Heart left ventricle (tissue), 16 donors: Measurements from ENCODE around the gene ZMAT5. TPM values are rescaled to one million over a fixed set of nuclear protein-coding genes. Genes with fewer than 3 reads are reported as not detected.

Experiments
- ATAC-seq, 4 donors: fragments of 200-7000 bp; cut with Tn5 transposase; one replicate each; pipeline ENCODE4 v1.9.1; 2020 to 2022; ENCODE audit warnings: moderate library complexity in 4 of 4, mild to moderate bottlenecking in 3 of 4, moderate number of reproducible peaks in 1 of 4
- DNase-seq, 5 donors: peaks; one replicate each; pipeline ENCODE4 v3.0.0-alpha.2; 2020
- H3K27ac ChIP-seq, 12 donors: fragments of 200-600 bp; sonication (generic) in 4 of 12; one replicate each; pipeline versions ENCODE4 v1.5.0 to v1.8.0; 2016 to 2022; ENCODE audit warnings: mild to moderate bottlenecking in 2 of 12
- H3K27me3 ChIP-seq, 9 donors: fragments of 200-600 bp; sonication (generic) in 2 of 9; one replicate each; pipeline versions ENCODE4 v1.5.1 to v1.8.0; 2016 to 2022; ENCODE audit warnings: mild to moderate bottlenecking in 3 of 9
- H3K36me3 ChIP-seq, 9 donors: fragments of 200-600 bp; sonication (generic) in 2 of 9; one replicate each; pipeline versions ENCODE4 v1.5.0 to v1.8.0; 2018 to 2022; ENCODE audit warnings: mild to moderate bottlenecking in 2 of 9
- H3K4me1 ChIP-seq, 12 donors: fragments of 200-600 bp; sonication (generic) in 4 of 12; one replicate each; pipeline versions ENCODE4 v1.5.0 to v1.8.0; 2016 to 2022; ENCODE audit warnings: mild to moderate bottlenecking in 3 of 12
- H3K4me3 ChIP-seq, 12 donors: fragments of 200-600 bp; sonication (generic) in 4 of 12; one replicate each; pipeline versions ENCODE4 v1.5.0 to v1.8.0; 2017 to 2022; ENCODE audit warnings: mild to moderate bottlenecking in 9 of 12, moderate library complexity in 4 of 12
- H3K9me3 ChIP-seq, 12 donors: fragments of 200-600 bp; sonication (generic) in 4 of 12; one replicate each; pipeline versions ENCODE4 v1.5.0 to v1.8.0; 2016 to 2022; ENCODE audit warnings: mild to moderate bottlenecking in 1 of 12
- CTCF ChIP-seq, 12 donors: fragments of 200-600 bp; sonication (generic) in 4 of 12; IDR thresholded peaks; one replicate each; pipeline versions ENCODE4 v1.5.0 to v1.8.0; 2018 to 2022; ENCODE audit warnings: antibody characterized with exemption in 12 of 12, mild to moderate bottlenecking in 5 of 12
- POLR2A ChIP-seq, 2 donors: fragments of 450-650 bp; IDR thresholded peaks; one replicate each; pipeline ENCODE4 v1.6.1; 2017; ENCODE audit warnings: antibody characterized with exemption in 2 of 2, mild to moderate bottlenecking in 2 of 2, moderate library complexity in 2 of 2
- WGBS, 4 donors: extraction: QIAGEN DNeasy Blood & Tissue Kit in 2 of 4; methylation state at CpG; one replicate each; pipeline versions ENCODE4 v1.1.5 to v1.1.7; 2013 to 2018; 5-methylcytosine and 5-hydroxymethylcytosine counted together
- intact Hi-C, 10 donors: fragments of 100-400 bp; cut with DNase I; formaldehyde crosslinking; loops; one replicate each; pipeline versions ENCODE4 v1.11.1 to v1.14.2; 2022
- polyA plus RNA-seq, 2 donors: library from polyadenylated mRNA; stranded (reverse); fragments of 200-250 nt; gene quantifications; one replicate each; pipeline ENCODE4 v1.2.3, GENCODE V29; 2013
- total RNA-seq, 9 donors: library from RNA; depleted of rRNA in 2 of 9; stranded (reverse); fragments of >200 nt in 2 of 9; fragmentation: NEBNext Ultra II Directional in 3 of 9; extraction: Animal tissue kit (Norgen Biotek cat#: 25700) in 3 of 9; gene quantifications; one replicate each; pipeline versions ENCODE4 v1.1.0 to v1.2.4, GENCODE V29; 2016 to 2023
- donor health status: ischemic (EF 13 %, LVEDD 7.1; RV severe dilation, severe dysfunction).
- donor health status: healthy with polysubstance abuse.
- donor health status: DM: no; HTN: yes; CAD: no.
- donor health status: DM: no; HTN: no; CAD: no.
- donor health status: ischemic (EF 25% LVEDD 6.9; RV normal size, moderate dysfunction).
- donor health status: ischemic (EF 25% LVEDD 5.7; RV mildly dilated, moderate dysfunction).
- donor health status: healthy.
- donor health status: DM: yes; HTN: yes; CAD: no.
- donor health status: ischemic (EF 35%, LVEDD 5.7; RV mildly dilated, moderate dysfunction).
- donor health status: nonischemic (EF 11% LVEDD 7.7; RV severe dilation, severe dysfunction).
- donor health status: DM: yes; HTN: yes; CAD: no.
- donor health status: PGD.
- donor health status: ischemic (EF 29% LVEDD 5.4; RV normal size, mild dysfunction).
- donor health status: nonischemic (EF 23%, LVEDD 6.1; RV moderate dilation, normal function).

The ZMAT5 gene
- total and polyA plus RNA-seq, 11 donors = 19.4 to 37.2 (median 22.7) TPM

DNA sequence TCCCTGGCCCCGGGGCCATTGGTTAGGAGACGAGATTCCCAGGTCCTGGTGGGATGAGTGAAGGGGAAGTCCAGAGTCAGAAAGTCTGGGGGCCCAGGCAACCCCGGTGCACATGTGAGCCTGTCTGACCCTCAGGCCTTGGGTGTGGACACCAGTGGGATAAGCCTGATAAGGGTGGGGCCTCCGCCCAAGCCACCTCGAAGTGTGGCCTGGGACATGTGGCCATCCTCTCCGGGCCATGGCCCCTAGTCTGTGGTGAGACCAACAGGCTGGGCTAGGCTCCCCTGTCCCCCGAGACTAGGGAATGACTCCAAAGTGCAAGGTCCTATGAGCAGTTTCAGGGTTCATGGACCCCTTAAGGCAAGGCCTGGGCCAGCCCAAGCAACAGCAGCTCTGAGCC is 40.7 kb downstream of the ZMAT5 start:
- ATAC-seq (no peak), DNase-seq (no peak)
- no peak overlapping the region for H3K27ac ChIP-seq
- H3K9me3 ChIP-seq = no peaks in the 10 kb centered on the region
- H3K4me3 ChIP-seq = no peak overlapping the region
- WGBS, 4 donors = 54 to 69% (median 62%) methylated on average over 2 to 7 of the region's 7 CpGs
- TF ChIP-seq CTCF (IDR thresholded peaks at IDR 0.05) = no peak
- no peak for TF ChIP-seq POLR2A (IDR thresholded peaks at IDR 0.05)
- peaks cover 0 to 14% (median 5%) of the 10 kb centered on the region in 9 donors for H3K36me3 ChIP-seq
- peaks cover 2 to 29% (median 8%) of the 10 kb centered on the region in 9 donors for H3K27me3 ChIP-seq
- intact Hi-C loops = no loop called here
- peaks cover 0 to under 1% (median 0%) of the 10 kb centered on the region in 12 donors for H3K4me1 ChIP-seq

GRCh38 chr22:29724843-29725242 is 42.0 kb downstream of the ZMAT5 start:
- intact Hi-C loops = no loop called here

GRCh38 chr22:29723766-29724165 is 43.0 kb downstream of the ZMAT5 start:
- intact Hi-C loops = no loop called here
- WGBS, 4 donors = 80 to 96% (median 89%) methylated on average over 3 to 10 of the region's 10 CpGs
- peaks cover 18 to 45% (median 28%) of the 10 kb centered on the region in 9 donors for H3K27me3 ChIP-seq

More at GRCh38 chr22:29724843-29725242, 42.0 kb downstream of the ZMAT5 start:
- DNase-seq (no peak), ATAC-seq (no peak)
- peaks cover 0 to 12% (median 0%) of the 10 kb centered on the region in 12 donors for H3K4me1 ChIP-seq
- peaks cover 10 to 35% (median 18%) of the 10 kb centered on the region in 9 donors for H3K27me3 ChIP-seq
- H3K4me3 ChIP-seq = no peak overlapping the region
- no peak overlapping the region for H3K27ac ChIP-seq
- no peaks in the 10 kb centered on the region for H3K9me3 ChIP-seq
- peaks cover 0 to 2% (median 0%) of the 10 kb centered on the region in 9 donors for H3K36me3 ChIP-seq
- TF ChIP-seq CTCF (IDR thresholded peaks at IDR 0.05) (no peak), POLR2A (IDR thresholded peaks at IDR 0.05) (no peak)
- 46 to 60% (median 53%) methylated on average over 8 of the region's 8 CpGs for WGBS, 4 donors

GRCh38 chr22:29722587-29722986 is 44.2 kb downstream of the ZMAT5 start:
- H3K36me3 ChIP-seq = no peaks in the 10 kb centered on the region
- ATAC-seq = no peak
- H3K27ac ChIP-seq = no peak overlapping the region
- no peak for DNase-seq
- intact Hi-C loops = no loop called here
- H3K4me1 ChIP-seq = peaks cover 0 to 16% (median 0%) of the 10 kb centered on the region in 12 donors
- H3K27me3 ChIP-seq = peaks cover 21 to 57% (median 39%) of the 10 kb centered on the region in 9 donors
- TF ChIP-seq POLR2A (IDR thresholded peaks at IDR 0.05) (no peak), CTCF (IDR thresholded peaks at IDR 0.05) (no peak)
- no peaks in the 10 kb centered on the region for H3K9me3 ChIP-seq
- 70 to 76% (median 71%) methylated on average over 13 to 16 of the region's 16 CpGs for WGBS, 4 donors
- H3K4me3 ChIP-seq = no peak overlapping the region

More at GRCh38 chr22:29723766-29724165, 43.0 kb downstream of the ZMAT5 start:
- Histone ChIP-seq H3K4me1 (peaks cover 0 to 16% (median 0%) of the 10 kb centered on the region in 12 donors), H3K4me3 (no peak overlapping the region), H3K9me3 (no peaks in the 10 kb centered on the region), H3K36me3 (no peaks in the 10 kb centered on the region), H3K27ac (no peak overlapping the region)
- DNase-seq = no peak
- TF ChIP-seq CTCF (IDR thresholded peaks at IDR 0.05) (no peak), POLR2A (IDR thresholded peaks at IDR 0.05) (no peak)
- ATAC-seq = no peak
